Measurements from ENCODE around the gene NAGA.

GRCh38 chr22:42065438-42066125 is 5.0 kb downstream of the NAGA start:
- no peak for TF ChIP-seq CTCF (conservative IDR thresholded peaks at IDR 0.05; ENCODE audit: low read length)
- no peak for TF ChIP-seq EZH2phosphoT487 (IDR thresholded peaks at IDR 0.05; ENCODE audit: borderline replicate concordance)
